HK-2 (cell line): ENCODE data around the gene TDRD12.
"Not testable (repeated sequence)": the region's sequence is repeated elsewhere in the genome, so short reads cannot be mapped to it uniquely, and the experiment has no call there.

ENCODE experiments used
- DNase-seq: peaks from one replicate; pipeline ENCODE4 v3.0.0-alpha.2; 2018; ENCODE audit not compliant: unreplicated experiment

The TDRD12 gene

GRCh38 chr19:32832094-32832493, 112.5 kb downstream of the TDRD12 start:
- DNase-seq, result not testable (repeated sequence)

- not testable (repeated sequence) for DNase-seq
Measured at GRCh38 chr19:32832825-32833224, 113.3 kb downstream of the TDRD12 start.

- DNase-seq, result not testable (repeated sequence)
Measured at GRCh38 chr19:32833388-32833787, 113.8 kb downstream of the TDRD12 start.

DNA sequence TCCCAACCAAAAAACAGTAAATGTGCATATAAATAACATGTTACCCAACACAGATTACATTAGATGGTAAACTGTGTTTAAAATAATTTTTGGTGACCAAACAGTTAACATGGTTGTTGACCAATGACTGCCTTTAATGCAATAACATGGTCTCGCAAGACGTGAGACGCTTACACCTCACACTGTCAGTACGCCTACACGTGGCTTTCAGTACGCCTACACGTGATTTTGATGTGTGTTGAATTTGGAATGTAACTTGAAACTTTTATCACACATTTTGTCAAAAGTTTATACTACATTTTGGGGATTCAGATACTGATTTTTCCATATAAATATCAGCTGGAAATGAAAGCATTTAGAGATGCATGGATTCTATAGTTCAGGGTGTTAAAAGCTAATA, 118.0 kb downstream of the TDRD12 start:
- no peak for DNase-seq

- DNase-seq, result no peak
Measured at GRCh38 chr19:32842061-32842460, 122.5 kb downstream of the TDRD12 start.

DNA sequence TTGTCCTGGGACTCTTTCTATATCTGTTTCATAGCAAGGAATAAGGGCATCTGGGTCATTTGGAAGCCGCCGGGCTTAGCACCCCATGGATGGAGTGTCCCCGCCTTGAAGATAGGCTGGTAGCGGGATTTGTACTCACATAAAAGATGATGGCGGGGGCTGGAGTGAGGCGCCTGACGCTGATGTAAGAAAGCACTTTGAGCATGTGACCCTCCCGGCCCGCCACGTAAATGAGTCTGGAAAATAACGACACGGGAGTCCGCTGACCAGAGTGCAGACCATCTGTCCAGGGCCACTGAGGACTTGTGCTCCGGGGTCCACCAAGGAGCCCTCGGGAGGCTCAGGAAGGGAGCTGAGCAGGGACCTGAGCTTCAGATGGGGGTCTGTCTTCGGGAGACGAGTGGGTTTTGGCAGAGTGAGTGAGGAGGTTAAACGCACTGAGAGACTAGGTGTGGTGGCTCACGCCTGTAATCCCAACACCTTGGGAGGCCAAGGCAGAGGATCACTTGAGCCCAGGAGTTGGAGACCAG, 124.2 kb downstream of the TDRD12 start:
- no peak for DNase-seq

DNA sequence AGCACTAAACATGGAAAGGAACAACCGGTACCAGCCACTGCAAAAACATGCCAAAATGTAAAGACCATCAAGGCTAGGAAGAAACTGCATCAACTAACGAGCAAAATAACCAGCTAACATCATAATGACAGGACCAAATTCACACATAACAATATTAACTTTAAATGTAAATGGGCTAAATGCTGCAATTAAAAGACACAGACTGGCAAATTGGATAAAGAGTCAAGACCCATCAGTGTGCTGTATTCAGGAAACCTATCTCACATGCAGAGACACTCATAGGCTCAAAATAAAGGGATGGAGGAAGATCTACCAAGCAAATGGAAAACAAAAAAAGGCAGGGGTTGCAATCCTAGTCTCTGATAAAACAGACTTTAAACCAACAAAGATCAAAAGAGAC, 128.5 kb downstream of the TDRD12 start:
- not testable (repeated sequence) for DNase-seq

- DNase-seq, result no peak
Measured at GRCh38 chr19:32852216-32852615, 132.6 kb downstream of the TDRD12 start.

DNA sequence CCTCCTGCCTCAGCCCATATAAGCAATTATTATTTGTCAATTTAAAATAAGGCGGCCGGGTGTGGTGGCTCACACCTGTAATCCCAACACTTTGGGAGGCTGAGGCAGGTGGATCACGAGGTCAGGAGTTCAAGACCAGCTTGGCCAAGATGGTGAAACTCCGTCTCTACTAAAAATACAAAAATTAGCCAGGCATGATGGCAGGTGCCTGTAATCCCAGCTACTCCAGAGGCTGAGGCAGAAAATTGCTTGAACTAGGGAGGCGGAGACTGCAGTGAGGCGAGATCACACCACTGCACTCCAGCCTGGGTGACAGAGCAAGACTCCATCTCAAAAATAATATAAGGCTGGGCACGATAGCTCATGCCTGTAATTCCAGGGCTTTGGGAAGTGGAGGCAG, 137.3 kb downstream of the TDRD12 start:
- not testable (repeated sequence) for DNase-seq

- DNase-seq, result no peak
Measured at GRCh38 chr19:32857584-32857983, 138.0 kb downstream of the TDRD12 start.

DNA sequence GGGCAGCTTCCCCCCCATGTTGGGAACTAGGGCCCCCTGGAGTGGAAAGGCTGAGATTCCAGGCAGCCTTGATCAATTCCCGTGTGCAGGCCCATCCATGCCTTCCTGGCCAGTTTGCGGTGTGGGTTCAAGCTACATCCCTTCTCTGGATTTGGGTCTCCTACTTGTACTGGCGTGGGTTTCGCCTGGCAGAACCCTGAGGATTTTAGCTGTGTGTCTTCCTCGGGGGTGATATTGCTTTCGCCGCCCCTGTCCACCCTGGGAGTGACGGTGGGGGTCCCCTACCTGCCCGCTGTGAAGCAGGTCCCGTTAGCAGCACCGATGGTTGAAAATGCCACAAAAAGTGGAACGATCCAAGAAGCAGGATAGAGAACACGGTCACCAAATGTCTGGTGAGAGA, 138.6 kb downstream of the TDRD12 start:
- DNase-seq, result no peak

GRCh38 chr19:32858559-32858958, 139.0 kb downstream of the TDRD12 start:
- DNase-seq, result no peak

- no peak for DNase-seq
Measured at GRCh38 chr19:32859591-32859990, 140.0 kb downstream of the TDRD12 start.

DNA sequence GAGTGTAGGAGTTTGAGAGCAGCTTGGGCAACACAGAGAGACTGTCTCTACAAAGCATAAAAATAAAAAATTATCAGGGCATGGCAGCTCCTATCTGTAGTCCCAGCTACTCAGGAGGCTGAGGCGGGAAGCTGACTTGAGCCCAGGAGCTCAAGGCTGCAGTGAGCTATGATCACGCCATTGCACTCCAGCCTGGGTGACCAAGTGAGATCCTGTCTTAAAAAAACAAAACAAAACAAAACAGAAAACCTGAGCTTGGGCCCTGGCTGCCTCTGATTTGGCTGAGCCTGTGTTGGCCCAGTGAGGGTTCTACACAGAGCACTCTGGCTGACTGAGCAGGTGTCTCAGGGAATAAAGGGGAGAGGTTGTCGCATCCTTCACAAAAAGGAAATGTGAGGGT, 142.0 kb downstream of the TDRD12 start:
- no peak for DNase-seq

- DNase-seq, result no peak
Measured at GRCh38 chr19:32862173-32862572, 142.6 kb downstream of the TDRD12 start.

GRCh38 chr19:32862741-32863140, 143.2 kb downstream of the TDRD12 start:
- no peak for DNase-seq

GRCh38 chr19:32863301-32863700, 143.7 kb downstream of the TDRD12 start:
- DNase-seq, result no peak

DNA sequence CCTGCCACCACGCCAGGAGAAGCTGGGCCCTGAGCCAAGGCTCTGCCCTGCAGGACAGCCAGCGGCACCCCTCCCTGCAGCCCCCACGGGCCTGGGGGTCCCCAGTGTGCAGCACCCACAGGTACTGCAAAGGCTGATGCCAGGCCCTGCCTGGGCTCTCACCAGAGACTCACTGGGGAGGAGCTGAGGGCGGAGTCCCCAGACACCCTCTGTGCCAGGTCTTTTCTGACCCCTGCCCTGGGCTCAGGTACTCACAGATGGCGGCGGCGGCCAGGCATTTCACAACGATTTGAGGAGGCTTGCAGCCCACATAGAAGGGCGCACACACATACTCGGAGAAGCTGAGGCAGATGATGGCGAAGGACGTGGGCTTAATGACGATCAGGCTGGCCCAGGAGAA, 144.3 kb downstream of the TDRD12 start:
- DNase-seq, result no peak

- DNase-seq, result no peak
Measured at GRCh38 chr19:32864318-32865007, 144.9 kb downstream of the TDRD12 start.

- DNase-seq, result no peak
Measured at GRCh38 chr19:32865326-32865725, 145.8 kb downstream of the TDRD12 start.

DNA sequence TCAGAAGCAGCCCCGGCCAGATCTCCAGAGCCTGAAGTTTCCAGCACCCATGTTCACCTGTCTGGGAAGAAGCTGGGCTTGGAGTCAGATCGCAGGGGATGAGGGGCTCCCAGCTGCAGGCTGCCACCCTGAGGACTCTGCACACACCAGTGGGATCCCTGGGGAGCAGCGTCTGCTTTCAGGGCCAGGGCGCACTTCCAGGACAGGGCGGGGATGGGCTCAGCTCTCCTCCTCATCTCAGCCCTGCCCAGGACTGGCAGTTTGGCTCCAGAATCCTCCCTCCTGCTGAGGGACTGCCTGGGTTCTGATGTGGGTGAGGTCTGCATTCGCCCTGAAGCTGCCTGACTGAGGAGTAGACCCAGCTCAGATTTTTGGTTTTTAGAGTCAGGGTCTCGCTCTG, 146.5 kb downstream of the TDRD12 start:
- DNase-seq, result no peak

GRCh38 chr19:32866564-32867265, 147.1 kb downstream of the TDRD12 start:
- DNase-seq, result no peak

- DNase-seq, result not testable (repeated sequence)
Measured at GRCh38 chr19:32867436-32867835, 147.9 kb downstream of the TDRD12 start.
